ENCODE results near the gene SEMA4A.
"Not testable (repeated sequence)": the region's sequence is repeated elsewhere in the genome, so short reads cannot be mapped to it uniquely, and the experiment has no call there.

The SEMA4A gene

DNA sequence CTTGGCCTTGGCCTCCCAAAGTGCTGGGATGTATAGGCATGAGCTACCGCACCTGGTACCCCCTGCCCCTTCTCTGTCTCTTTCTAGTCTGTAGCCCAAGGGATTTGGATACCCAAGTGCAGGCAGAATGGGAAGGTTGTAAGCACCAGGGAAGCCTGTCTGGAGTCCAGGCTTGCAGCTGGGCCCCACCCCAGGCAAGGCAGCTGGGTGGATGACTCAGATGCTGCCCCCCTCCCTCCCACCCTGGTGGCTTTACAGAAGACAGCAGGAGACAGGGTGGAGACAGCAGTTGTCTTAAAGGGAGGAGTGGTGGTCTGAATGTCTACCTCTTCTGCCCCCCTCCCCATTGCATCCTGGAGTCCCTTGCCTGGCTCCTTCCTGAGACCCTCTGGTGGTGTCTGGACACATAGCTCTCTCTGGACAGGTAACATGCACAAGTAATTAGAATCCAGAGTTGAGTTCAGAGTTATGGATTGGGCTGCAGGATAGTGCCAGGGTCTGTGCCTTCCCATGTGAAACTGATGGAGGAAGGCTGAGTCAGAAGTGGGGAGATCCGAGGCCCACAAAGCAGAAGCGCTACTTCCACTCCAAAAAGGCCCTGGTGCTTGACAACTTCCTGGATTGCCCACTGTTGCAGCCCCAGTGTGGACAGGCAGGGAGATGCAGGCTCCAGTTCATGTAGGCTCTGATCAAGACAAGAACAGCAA, 33.7 kb upstream of the SEMA4A start:
- peak; percentile 87 to 91 for DNase-seq

DNA sequence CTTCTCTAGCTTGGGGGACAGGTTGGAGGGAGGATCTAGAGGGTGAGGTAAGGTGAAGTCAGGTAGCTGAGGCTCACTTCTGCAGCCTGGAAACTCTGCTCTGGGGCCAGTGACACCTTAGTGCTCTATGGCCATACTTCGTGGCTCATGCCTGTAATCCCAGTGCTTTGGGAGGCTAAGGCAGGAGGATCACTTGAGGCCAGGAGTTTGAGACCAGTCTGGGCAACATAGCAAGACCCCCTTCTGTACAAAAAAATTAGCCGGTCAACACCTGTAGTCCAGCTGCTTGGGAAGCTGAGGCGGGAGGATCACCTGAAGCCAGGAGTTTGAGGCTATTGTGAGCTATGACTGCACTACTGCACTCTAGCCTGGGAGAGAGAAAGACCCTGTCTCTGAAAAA, 33.1 kb upstream of the SEMA4A start:
- DNase-seq: no peak

DNA sequence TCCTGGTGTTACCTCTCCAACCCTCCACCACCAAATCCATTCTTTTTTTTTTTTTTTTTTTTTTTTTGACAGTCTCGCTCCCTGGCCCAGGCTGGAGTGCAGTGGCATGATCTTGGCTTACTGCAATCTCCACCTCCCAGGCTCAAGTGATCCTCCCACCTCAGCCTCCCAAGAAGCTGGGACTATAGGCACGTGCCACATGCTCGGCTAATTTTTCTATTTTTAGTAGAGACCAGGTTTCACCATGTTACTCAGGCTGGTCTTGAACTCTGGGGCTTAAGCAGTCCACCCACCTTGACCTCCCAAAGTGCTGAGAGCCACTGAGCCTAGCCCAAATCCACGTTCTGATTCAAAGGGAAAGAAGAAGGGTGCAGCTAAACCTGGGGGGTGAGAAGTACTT, 32.4 kb upstream of the SEMA4A start:
- peak in 1 of 2 donors; percentile 17 for DNase-seq

DNA sequence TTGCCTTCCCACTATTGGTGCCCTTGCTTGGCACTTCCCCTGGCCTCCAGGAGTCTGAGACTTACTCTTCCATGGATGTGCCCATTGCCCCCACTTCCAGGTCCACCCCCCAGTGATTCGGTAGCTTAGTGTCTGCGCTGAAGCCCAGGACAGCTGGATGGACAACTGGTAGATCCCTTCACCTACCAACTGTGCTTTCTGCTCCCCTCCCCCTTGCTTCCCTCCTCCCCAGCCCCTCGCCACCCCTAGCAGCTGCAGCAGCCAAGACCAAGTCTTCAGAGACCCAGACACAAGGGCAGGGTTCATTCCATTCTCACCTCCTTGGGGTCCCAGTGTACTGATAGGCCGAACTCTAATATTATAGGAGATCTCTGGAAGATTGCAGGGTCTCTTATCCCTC, 31.9 kb upstream of the SEMA4A start:
- no peak for DNase-seq

DNA sequence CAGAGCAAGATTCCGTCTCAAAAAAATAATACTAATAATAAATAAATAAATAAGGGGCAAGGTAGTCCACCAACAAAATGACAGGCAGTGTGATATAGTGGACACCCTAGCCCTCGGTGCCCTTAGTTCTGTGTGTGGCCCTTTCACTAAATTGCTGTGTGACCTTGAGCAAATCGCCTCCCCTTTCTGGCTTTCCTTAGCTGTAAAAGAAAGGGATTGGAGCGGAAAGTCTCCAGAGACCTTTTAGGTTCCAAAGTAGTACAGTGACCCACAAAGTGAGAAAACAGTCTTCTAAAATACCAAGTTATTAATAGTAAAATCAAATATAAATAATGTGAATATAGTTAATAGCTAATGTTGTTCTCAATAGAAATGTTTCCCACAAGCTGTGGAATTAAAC, 31.3 kb upstream of the SEMA4A start:
- DNase-seq: no peak

DNA sequence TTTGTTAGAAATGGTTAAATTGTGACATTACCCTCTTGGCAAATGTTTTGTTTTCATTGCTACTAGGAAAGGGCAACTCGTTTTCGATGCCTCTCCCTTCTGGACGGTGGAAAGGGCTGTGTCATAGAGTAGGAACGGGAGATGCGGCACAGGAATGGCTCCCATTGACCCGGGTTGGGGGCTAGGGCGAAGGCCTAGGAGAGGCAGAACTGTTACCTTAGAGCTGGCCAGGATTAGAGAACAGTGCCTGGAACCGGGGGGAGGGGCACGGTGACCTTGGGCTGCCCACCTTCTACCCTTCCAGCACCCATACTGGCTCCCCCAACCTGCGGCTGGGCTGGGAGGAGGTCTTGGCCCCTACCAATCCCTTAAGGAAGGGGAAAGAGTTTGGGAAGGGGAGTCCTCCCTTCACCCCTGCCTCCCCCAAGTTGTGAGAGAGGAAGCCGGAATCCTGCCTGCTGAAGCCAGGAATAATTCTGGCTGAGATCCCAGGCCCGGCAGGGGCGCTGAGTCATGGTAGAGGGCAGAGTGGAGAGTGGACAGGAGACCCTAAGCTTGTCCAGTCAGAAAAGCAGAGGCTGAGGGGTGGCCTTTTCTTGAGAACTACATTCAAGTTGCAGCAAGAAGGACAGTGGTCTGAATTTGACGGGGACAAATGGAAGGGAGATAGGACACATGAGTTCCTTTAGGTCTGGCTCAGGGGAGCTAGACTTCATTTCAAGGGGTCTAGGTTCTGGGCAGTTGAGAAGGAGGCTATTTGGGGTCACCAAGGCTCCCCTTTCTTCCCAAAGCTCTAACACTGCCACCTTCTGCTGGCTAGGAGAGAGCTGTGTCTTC, 30.6 kb upstream of the SEMA4A start:
- DNase-seq: peak; percentile 20 to 30

DNA sequence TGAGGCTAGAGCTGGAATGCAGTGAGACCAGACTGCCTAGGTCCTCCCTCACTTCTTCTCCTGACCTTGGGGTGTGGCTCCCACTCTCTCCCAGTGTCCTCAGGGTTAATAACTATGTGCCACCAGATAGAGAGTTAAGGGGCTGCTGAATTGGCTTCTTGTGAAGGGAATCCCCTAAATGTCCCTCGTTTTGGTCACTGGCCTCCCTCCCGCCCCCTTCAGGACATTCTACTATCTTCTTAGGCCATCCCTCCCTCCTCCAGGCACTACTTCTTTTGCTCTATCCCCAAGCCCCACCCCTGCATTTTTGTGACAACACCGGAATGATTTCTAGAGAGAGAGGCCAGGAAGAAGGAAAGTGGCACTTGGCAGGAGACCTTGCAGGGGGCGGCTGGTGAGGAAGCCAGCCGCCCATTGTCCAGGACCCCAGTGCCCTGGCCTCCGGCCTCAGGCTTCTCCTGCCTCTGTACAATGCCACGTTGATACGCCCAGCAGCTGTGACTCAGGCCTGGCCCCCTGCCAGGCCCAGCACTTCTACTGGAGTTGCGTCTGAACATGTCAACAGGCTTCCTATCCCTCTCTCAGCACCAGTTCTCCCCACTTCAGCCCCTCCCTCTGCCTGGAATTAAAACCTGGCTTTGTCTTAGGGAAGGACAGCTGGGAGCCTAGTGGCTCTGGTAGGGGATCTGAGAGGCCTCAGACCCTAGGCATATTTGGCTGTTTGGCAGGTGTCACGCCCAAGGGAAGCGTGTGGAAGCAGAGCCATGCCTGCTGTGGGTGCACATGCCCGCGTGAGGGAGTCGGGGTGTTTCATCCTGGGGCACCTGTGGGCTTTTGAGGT, 29.8 kb upstream of the SEMA4A start:
- peak; percentile 89 to 92 for DNase-seq

DNA sequence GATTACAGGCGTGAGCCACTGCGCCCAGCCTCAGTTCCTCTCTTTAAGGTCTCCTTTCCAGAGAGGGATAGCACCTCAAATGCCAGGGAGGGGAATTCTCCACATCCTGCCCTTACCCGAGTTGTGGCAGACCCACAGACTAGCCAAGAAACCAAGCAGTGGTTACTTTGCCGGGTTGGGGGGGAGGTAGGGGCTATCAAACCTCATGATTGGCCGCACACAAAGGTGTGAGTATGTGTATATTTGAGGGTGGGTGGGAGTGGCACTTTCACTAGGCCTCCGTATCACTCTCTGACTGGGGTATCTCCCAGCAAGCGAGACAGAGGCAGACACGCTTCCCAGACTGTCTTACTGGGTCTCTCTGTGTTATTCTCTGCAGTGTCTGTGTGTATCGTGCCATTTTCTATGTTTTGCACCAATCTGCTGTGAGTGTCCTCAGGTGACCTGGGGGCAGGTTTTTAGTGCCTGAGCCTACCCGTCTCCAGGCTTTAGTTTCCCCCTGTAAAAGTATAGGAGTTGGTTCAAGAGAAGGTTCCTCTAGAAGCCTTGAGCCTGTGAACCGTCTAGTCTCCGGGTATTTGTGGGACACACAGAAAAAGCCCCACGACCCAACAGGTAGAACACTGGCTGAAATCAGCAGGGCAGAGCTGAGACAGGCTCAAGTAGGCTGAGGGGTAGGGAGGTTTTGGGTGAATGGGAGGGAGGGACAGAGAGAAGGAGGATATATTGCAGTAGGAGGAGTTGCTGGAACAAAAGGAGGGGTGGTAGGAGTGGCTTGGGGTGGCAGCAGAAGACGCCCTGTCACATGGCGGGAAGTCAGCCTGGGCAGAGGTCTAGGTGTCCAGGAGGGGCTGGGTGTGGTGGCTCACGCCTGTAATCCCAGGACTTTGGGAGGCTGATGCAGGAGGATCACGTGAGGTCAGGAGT, 28.6 kb upstream of the SEMA4A start:
- peak; percentile 22 to 45 for DNase-seq

DNA sequence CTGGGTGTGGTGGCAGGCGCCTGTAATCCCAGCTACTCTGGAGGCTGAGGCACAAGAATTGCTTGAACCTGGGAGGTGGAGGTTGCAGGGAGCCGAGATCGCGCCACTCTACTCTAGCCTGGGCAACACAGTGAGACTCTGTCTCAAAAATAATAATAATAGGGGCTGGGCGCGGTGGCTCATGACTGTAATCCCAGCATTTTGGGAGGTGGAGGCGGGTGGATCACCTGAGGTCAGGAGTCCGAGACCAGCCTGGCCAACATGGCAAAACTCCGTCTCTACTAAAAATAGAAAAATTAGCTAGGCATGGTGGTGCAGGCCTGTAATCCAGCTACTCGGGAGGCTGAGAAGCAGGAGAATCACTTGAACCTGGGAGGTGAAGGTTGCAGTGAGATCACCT, 27.8 kb upstream of the SEMA4A start:
- DNase-seq: not testable (repeated sequence)

DNA sequence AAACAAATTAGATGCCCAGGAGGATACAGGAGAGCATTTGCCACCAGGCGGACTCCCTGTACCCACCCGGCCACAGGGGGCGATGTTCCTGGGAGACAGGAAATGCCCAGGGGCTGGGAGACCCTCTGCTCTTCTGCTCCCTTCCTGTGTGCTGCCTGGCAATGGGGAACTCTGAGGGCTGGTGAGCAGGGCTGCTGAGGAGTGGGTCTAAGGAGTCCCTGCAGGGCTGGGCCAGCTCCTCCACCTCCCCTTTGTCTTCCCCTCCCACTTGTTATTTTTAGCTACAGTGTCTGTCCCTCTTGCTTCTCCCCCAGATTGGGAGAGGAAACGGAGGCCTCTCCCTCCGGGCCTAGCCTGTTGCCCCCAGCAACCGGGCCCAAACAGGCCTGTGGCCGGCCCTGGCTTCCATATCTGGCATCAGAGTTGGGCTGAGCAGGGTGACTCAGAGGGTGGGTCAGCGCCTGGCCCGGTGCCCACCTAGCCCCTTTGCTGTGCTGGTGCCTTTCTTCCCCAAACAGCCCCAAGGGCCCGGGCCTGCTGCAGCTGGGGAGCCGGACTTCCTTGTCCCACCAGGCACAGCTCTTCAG, 27.2 kb upstream of the SEMA4A start:
- peak; percentile 95 for DNase-seq

DNA sequence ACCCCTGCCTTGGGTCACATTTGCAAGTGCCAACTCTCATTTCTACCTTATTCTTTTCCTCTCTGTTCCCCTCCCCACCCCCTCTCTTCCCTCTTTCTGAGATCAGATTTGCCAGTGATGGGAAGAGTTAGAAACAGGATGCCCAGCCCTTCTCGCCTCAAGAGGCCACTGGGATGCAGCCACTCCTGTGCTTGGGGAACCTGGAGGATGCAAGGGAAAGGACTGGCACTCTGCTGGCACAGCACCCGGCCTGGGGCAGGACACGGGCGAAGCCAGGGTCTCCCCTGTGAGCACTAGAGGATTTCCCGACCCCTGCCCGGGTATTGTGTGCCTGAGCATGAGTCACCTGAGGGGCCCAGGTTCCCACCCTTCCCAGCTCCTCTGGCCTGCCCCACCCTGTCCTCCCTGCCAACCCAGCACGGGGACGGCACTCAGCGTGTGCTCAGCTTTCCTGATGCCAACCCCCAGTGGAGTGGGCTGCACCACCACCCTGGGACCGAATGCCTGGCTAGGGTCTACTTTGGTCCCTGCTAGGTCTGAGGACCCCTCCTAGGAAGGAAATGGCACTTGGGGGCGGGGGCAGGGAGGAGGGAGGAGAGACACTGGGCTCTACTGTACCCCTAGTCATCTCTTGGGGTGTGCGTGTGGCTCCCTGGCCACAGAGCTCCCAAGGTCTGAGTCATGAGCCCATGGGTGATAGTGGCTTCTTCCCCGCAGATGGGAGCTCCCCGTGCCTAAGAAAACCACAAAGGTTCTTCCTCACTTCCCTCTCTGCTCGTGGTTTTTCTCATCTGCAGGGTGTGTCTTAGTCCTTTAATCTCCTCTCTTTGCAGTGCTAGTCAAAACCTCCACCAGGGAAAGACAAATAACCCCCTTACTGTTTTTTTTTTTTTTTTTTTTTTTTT, 26.5 kb upstream of the SEMA4A start:
- peak; percentile 87 to 93 for DNase-seq

DNA sequence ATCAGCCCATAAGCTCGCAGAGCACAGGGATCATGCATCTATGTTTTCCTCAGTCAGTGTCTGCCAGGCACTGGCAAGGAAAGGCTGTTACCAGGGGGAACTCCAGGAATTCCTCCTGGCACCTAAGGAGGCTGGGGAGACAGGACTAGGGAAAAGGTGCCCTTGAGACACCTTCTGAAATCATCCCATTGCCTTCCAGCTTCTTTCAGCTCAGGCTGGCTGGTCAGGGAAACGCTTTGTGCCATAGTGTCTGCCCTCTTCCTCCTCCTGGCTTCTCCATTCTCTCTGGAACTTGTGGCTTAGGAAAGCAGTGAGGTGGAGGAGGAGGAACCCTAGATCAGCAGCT, 25.1 kb upstream of the SEMA4A start:
- DNase-seq: no peak

DNA sequence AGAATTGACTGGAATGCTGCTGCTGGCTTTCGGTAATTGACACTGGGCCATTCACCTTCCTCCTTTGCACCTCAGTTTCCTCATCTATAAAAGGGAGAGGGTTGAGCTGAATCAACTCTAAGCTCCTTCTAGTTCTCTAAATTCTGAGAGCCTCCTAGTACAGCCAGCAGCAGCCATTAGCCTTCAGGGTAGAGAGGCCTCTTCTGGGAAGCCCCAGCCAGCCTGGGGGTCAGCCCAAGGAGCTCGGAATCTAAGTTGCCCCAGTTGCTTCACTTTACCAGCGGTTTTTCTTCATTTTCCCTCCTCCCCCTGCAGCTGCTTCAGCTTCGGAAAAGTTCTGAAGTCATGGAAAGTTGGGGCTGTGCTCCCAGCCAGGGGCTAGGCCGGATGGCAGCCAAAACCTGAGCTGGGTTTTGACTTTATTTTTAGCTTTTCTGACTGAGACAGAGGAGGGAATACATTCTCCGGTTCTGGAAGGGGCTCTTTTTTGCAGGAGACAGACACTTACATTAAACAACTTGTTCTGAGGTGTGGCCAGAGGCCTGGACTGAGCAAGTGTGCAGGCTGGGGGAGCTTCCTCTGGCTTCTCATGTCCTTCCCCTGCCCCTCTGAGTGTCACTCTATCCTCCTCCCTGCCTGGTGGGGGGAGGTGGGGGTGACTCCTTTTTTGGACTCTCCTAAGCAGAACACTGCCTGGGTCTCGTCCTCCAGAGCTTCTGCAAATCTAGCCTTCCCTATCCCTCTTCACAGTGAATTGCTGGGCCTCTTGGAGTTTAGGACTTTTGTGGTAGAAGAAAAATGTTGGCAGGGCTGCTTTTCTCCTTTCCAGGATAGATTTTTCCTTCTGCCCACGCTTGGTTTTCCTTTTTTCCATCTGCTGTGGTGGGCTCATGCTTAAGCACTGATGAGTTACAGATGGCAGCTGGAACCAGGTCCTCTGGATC, 24.5 kb upstream of the SEMA4A start:
- peak; percentile 12 to 39 for DNase-seq

DNA sequence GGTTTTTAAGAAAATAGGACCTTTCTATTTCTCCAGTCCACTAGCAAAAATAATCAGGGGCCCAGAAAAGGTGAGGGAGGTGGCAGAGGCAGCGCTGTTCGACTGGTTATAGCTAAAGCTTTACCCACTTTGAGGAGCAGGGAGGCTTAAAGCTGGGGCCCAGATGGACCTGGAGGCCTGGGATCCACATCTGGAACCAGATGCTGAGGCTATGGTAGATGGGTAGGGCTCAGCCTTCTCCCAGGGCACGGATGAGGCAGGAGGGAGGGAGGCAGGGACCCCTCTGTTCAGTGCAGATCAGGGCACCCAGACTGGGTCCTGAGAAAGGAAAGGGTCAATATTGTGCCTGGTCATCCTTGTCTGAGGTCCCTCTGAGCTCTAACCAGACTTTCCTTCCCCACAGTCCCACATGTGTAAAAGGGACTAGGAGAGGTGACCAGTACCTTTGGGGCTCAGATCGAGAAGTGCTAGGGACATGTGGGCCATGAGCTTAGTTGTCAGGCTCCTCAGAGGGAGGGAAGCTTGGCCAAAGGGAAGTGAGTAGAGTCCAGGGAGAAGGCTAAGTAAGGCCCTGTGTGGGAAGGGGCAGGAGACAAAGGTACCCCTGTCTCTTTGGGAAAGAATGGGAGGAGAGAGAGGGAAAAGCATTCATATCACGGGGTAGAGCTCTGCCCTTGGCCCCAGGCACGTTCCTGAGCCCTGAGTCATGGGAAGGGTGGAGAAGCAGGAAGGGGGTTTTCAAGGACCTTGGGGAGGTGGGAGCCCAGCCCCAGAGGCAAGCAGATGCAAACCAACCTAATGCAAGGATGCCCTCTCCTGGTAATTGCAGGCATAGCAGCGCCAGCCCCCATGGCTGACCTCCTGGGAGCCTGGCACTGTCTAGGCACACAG, 23.5 kb upstream of the SEMA4A start:
- peak; percentile 67 to 74 for DNase-seq

DNA sequence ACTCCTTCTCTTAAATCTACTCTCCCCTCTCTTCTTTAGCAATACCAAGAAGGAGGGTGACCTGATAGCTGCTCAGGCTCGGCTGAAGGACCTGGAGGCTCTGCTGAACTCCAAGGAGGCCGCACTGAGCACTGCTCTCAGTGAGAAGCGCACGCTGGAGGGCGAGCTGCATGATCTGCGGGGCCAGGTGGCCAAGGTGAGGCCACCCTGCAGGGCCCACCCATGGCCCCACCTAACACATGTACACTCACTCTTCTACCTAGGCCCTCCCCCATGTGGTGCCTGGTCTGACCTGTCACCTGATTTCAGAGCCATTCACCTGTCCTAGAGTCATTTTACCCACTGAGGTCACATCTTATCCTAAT, 22.8 kb upstream of the SEMA4A start:
- no peak for DNase-seq

DNA sequence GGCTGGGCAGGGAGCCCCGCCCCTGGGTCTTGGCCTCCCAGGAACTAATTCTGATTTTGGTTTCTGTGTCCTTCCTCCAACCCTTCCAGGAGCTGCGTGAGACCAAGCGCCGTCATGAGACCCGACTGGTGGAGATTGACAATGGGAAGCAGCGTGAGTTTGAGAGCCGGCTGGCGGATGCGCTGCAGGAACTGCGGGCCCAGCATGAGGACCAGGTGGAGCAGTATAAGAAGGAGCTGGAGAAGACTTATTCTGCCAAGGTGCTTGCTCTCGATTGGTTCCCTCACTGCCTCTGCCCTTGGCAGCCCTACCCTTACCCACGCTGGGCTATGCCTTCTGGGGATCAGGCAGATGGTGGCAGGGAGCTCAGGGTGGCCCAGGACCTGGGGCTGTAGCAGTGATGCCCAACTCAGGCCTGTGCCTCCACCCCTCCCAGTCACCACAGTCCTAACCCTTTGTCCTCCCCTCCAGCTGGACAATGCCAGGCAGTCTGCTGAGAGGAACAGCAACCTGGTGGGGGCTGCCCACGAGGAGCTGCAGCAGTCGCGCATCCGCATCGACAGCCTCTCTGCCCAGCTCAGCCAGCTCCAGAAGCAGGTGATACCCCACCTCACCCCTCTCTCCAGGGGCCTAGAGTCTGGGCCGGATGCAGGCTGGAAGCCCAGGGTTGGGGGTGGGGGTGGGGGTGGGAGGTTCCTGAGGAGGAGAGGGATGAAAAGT, 18.5 kb upstream of the SEMA4A start:
- no peak for DNase-seq

DNA sequence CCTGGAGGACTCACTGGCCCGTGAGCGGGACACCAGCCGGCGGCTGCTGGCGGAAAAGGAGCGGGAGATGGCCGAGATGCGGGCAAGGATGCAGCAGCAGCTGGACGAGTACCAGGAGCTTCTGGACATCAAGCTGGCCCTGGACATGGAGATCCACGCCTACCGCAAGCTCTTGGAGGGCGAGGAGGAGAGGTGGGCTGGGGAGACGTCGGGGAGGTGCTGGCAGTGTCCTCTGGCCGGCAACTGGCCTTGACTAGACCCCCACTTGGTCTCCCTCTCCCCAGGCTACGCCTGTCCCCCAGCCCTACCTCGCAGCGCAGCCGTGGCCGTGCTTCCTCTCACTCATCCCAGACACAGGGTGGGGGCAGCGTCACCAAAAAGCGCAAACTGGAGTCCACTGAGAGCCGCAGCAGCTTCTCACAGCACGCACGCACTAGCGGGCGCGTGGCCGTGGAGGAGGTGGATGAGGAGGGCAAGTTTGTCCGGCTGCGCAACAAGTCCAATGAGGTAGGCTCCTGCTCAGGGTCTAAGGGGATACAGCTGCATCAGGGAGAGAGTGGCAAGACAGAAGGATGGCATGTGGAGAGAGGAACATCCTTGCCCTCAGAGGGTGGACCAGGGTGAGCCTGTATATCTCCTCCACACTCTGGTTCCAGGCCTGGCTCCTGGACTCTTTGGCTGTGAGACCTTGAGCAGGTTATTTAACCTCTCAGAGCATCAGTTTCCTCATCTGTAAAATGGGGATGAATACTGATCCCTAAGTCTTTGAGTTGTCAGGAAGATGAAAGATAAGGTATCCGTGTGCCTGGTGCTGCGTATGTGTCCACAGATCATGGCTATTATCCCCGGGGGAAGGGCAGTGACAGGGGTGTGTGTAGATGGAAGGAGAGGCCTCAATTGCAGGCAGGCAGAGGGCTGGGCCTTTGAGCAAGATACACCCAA, 17.2 kb upstream of the SEMA4A start:
- DNase-seq: no peak
